HG03064 (cell line): Measurements from ENCODE around the gene LSAMP.
"Not testable (repeated sequence)": the region's sequence is repeated elsewhere in the genome, so short reads cannot be mapped to it uniquely, and the experiment has no call there.

Experiments used
- ATAC-seq: cut with Tn5 transposase; IDR thresholded peaks from one replicate; pipeline ENCODE4 v1.9.1; 2021; ENCODE audit warnings: low read depth; ENCODE audit not compliant: unreplicated experiment

LSAMP gene

DNA sequence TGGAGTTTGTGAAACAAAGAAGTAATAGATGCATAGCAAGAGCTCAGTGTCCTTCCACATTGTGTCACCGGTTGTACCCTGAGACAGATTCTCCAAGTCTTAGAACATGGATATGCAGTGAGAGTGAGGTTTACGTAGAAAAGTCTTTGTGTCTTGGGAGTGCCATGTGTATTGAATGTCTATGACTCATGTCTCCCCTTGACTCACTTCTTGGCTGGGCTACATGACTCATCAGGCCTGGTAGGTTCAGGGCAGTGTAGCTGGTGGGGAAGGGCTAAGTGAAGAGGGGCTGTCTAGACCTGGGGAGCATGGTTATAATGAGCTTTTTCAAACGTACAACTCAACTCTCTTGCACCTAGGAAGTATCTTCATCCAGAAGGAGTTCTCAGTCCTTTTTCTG, 654.5 kb downstream of the LSAMP start:
- ATAC-seq, result no peak

DNA sequence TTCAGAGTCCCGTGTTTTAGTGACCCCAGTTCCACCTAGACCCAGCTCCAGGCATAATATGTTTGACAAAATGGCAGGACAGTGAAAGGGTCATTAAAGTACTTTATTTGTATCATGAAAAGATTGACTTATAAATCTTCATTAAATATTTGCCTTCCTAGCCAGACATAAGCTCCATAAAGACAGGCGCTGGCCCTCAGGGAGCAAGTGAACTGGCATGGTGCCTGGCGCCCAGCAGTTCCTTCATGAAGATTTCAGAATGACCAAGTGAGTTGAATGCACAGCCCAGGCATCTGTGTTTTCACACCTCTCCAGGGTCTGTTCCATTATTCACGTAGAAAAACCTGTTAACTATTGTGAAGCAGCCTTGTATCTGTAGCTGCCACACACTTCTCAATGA, 655.8 kb downstream of the LSAMP start:
- ATAC-seq, result no peak

DNA sequence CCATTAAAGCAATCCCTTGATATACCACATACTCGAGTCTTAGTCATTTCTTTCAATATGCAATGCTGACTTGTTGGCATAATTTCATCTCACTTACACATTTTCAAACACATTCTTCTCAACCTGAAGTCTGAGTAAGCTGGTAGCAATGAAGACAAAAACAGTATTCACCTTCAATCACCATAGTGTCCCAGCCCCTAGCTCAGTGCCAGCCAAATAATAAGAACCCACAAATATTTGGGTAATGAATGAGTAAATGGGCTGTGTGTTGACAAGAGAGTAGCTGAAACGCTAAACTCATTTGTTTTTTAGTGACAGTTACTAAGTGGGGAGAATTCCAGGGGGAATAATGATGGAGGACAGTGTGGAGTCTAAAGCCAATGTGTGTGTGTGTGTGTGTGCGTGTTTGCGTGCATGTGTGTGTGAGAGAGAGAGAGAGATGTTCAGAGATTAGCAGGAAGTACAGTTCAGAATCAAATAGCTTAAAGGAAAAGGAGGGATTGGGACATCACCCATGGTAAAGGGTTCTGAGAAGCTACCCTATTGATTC, 656.3 kb downstream of the LSAMP start:
- ATAC-seq, result no peak

DNA sequence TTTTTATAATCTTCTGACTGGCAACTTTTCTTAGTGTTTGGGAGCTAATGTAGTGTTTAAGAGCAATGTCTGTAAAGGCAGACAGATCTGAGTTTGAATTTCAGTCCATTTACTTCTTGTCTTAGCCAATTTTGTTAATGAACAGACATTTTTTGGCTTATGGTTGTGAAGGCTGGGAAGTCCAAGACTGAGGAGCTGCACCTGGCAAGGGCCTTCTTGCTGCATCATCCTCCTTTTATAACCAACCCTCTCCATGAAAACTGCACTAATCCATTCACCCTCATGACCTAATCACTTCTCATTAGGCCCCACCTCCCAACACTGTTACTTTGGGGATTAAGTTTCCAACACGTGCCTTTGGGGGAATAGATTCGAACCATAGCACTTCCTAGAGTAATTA, 657.5 kb downstream of the LSAMP start:
- no peak for ATAC-seq

DNA sequence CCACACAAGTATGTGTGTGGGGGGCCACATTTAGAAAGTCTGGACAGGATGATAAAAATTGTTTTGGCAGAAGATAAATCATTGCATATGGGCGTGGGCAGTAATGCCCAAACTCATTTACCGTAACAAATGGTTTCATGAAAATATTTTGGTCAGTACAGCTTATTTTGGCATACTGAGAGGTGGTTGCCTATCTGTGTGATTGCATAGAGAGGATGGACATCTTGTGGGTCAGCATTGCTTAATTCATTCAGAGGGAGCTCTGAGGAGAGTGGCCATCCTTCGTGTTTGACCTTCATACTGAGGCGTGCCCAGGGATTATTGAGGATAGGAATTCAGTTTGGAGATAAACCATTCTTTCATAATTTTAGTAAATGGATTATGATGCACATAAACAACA, 659.5 kb downstream of the LSAMP start:
- ATAC-seq, result no peak

DNA sequence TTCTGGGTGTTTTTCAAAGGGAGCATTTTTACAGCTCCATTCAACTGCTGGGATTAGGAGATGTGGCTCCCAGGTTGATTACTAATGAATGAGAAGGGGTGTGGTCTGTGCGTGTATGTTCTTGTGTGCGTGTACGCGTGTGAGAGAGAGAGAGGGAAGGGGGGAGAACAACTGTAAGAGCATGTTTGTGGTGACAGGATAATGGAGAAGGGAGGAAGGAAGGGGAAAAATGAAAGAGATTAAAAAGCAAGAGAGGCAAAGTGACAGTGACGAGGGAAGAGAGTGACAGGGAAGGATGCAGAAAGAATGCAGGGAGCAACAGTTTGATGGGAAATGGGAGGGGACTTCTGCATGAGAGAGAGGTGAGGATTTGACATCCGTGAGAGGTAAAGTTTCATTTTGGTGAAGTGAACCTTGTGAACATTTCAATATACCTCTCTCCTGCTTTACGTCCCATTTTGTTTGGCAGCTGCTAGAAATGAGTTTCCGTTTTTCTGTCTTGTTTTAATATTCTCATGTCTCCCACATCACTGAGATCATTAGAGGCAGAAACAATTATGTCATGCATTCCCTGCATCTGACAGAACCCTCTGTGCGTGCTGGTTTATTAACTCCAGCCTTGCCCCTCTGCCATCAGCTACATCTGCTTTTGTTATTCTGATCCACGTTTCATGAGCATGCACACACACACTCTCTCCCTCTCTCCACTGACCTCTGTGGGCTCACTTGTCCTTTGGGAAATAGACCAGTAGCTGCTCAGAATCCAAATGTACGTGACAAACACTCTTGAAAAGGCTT, 660.3 kb downstream of the LSAMP start:
- no peak for ATAC-seq

DNA sequence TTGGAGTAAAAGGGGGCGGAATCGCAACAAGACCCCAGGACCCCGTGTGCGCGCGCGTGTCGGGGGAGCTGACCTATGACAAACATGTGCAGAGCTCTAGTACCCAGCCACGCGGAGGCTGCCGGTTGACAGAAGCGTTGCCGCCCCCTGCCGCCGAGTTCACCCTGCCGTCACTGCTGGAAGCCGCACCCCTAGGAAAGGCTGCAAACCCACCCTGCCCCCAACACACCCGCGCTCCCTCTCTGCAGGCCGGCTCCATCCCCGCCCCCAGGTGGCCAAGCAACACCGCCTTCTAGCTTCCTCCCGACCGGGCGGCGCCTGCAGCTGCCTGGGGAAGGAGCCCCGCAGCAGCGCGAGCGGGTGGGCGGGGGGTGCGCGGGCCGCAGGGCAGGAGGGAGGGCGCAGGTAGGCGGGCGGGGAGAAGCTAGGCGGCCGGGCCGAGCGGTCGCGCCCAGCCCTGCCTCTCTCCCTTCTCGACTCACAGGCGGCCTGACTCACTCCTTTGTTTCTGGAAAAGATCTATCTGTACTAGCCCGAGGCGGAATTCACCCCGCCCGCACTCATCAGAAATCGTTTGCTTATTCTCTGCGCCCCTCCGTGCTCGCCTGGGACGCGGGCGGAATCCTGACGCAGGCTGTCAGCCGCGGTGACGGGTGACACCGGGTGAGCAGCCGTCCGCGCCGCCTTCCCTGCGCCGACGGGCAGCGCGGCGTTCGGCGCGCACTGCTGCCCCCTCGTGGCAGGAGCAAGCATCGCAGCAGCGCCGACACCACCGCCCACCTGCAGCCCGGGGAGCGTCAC, 661.1 kb downstream of the LSAMP start:
- peak; percentile 91 for ATAC-seq

DNA sequence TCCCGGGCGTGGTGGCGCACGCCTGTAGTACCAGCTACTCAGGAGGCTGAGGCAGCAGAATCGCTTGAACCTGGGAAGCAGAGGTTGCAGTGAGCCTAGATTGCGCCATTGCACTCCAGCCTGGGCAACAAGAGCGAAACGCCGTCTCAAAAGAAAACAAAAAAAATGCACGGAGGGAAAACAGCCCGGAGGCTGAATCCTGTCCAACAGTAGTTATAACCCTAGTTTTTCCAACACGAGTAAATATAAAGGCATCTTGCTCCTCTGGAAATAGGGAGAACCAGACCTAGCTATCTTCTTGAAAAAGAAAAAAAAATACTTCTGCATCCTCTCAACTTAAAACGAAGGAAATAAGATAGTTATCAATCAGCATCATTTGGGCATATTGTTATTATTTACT, 661.9 kb downstream of the LSAMP start:
- not testable (repeated sequence) for ATAC-seq

DNA sequence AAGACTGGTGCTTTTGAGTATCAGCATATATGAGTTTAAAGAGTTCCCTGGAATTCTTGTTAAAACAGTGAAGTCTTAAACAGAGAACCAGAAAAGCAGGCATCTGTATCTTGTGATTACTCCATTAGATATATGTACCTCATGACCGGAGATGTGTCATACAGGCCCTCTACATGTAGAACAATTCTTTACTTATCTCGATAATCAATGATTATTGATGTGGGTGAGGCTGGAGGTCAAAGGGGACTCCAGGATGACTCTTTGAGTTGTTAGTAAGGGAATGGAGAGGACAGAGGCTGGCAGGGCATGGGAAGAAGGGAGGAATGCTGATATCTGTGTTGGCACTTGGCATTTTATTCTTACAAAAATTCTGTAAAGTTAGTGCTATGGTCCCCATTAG, 666.3 kb downstream of the LSAMP start:
- no peak for ATAC-seq

DNA sequence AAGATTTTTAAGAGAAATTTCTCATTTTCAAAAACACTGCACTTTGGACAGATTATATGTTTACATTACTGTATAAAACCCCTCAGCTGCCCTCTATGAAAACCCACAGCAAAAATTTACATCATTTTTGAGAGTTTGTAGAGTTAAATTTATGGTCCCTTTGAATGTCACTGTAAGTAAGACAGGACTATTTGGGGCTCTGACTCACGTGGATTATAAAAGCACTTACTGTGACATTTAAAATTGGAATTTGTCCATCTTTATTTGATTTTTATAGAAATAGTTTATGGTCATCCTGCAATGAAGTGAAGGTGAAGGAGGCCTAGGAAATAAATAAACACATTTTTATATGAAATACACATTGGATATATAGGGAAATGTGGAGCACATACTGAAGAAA, 672.3 kb downstream of the LSAMP start:
- ATAC-seq, result no peak

DNA sequence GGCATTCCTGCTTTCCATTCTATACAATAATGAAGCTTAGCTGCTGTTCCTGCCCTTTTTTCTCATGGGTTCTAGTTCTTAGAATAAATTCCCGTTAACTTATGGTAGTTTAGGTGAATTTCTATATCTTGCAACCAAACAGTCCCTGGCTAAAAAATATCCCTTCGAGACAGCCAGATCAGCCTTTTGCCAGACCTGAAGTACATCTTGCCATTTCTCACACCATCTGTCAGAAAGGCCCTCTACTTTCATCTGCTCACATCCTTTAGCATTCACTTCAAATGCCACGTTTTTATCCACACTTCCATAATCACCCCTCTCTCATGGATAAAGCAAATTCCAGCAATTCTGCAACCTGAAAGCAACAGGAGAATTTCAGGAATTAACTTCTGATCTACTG, 676.6 kb downstream of the LSAMP start:
- no peak for ATAC-seq

DNA sequence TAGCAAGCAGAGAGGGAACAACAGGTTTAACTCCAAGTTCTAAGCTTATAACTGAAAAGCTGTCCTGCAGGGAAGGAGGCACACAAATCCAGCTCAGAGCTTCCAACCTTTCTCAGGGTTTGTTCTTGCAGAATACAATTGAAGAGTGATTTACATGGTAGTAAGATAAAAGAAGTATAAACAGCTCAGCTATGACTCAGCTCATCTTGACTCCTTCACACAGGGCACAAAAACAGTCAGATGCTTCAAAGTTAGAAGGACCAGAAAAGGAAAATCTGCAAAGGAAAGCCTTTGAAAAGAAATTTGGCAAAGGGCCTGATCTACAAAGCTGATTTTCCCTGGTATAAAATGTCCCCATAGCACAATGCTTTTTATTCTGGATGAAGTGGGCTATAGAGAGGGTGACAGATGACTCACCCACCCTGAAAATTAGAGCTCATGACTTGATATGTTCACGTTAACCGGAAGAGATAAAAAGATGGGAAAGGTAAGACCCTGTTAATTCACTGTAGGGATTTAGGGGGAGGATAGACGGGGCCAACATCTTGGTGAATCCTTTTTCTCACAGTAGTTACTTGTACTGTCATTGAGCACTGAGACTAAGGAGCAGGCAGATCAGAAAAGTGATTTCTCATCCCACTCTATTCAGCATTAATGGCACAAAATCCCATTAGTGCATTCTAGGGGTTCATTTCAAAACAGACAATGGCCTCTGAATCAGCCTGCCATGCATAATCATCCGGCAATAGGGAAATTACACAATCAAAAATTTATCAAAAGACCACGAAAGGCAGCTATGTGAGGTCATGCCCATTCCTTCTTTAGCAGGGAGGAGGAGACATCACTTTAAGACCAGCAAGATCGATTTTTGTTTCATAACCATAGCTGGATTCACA, 678.5 kb downstream of the LSAMP start:
- ATAC-seq, result no peak

DNA sequence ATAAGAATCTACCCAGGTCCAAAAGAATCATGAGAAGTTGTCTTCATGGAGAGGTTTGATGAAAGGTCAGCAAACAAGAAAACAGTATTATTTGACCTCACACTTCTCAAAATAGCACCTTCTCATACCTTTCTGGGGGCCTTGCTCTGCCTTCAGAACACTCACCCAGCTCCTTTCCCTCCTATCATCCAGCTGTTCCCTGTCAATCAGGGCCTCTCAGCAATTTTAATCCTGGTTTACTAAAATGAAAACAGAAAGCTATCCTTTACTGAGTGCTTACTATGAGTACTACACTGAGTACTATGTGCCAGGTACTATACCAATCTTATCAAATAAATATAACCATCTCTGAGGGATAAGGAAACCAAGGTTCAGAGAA, 683.4 kb downstream of the LSAMP start:
- ATAC-seq, result no peak

DNA sequence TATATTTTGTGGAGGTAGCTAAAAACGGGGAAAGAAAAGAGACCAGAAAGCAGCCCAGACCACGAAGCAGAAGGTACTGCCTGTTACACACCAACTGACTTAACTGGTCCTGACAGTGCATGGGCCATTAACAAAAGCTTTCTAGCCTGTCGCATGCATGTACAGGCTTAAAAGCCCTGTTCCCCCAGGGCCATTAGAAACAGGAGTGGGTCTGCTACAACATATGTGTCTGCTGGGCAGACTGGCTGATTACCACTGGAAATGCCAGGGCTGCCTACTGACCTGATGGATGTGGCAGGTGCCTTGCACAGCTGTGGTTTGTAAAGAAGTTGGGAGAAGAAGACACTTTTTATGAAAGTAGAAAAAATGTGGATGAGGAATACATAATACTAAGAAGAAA, 684.6 kb downstream of the LSAMP start:
- no peak for ATAC-seq

DNA sequence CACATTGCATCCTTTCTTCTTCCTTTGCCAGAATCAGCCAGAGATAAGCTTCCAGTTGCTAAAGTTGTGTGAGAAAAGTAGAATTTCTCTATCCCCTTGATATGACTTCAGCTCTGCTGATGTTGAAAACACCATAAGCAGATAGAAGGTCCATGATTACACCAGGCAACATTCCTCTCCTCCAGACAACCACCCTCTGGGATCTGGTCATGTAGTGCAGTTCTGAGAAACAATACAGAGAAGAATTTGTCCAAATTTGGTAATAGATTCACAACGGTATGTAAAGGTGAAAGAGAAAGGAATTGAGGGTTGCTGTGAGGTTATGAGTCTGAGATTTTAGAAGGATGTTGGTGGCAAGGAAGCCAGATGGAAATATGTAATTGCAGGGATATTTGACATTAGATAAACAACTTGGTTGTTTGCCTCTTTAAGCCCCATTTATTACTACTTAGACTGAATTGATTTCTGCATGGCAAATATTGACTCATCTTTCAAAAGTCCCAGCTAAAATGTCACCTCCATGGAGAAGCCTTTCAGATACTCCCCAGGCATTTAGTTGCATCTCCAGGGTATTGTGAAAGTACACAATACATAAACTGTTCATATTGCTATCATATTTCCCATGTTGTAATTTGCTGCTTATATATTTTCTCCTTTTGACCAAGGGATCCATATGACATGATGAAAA, 687.1 kb downstream of the LSAMP start:
- no peak for ATAC-seq

DNA sequence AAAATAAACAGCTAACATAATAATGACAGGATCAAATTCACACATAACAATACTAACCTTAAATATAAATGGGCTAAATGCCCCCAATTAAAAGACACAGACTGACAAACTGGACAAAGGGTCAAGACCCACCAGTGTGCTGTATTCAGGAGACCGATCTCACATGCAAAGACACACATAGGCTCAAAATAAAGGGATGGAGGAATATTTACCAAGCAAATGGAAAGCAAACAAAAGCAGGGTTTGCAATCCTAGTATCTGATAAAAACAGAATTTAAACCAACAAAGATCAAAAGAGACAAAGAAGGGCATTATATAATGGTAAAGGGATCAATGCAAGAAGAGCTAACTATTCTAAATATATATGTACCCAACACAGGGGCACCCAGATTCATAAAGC, 692.3 kb downstream of the LSAMP start:
- ATAC-seq, result not testable (repeated sequence)
